ENCODE data around the gene GRPEL1. TPM values are rescaled to one million over a fixed set of nuclear protein-coding genes. Genes with fewer than 3 reads are reported as not detected.

Gene GRPEL1
- total and polyA plus RNA-seq, 2 experiments from 2014 or later, result 27.4 to 112 TPM

GRCh38 chr4:7020856-7021255 lies 47.0 kb downstream of the GRPEL1 start:
- Histone ChIP-seq H3K27ac (ENCODE audit: low read depth) (no peak overlapping the region), H3K4me3 (no peak overlapping the region), H2AFZ (no peak overlapping the region), H3F3A (replicated peaks; ENCODE audit: low read depth) (no peaks in the 10 kb centered on the region), H3K79me2 (replicated peaks; ENCODE audit: insufficient read depth) (peaks cover 6% of the 10 kb centered on the region), H3K27me3 (ENCODE audit: insufficient read depth) (no peaks in the 10 kb centered on the region), H3K9me2 (ENCODE audit: insufficient read depth) (no peaks in the 10 kb centered on the region), H4K20me1 (replicated peaks; ENCODE audit: insufficient read depth) (peaks cover 16% of the 10 kb centered on the region), H3K4me2 (no peak overlapping the region), H3K4me1 (ENCODE audit: insufficient read depth) (no peaks in the 10 kb centered on the region; the same call in 1 of the 2 replicates), H3K36me3 (ENCODE audit: insufficient read depth) (no peaks in the 10 kb centered on the region)
- H3K36me3 Mint-ChIP-seq (ENCODE audit: low read depth), result peaks cover 56% of the 10 kb centered on the region
- peaks cover 8% of the 10 kb centered on the region for H3K27me3 Mint-ChIP-seq (ENCODE audit: insufficient read depth, low read depth, poor library complexity)
- TF ChIP-seq ZNF114 (CRISPR knock-in tag; IDR thresholded peaks at IDR 0.05) (no peak), EZH2 (IDR thresholded peaks at IDR 0.05; ENCODE audit: low read depth, unreplicated experiment) (no peak), ETS1 (IDR thresholded peaks at IDR 0.05) (no peak), EZH2phosphoT487 (IDR thresholded peaks at IDR 0.05; ENCODE audit: unreplicated experiment) (no peak), JUNB (IDR thresholded peaks at IDR 0.05; ENCODE audit: unreplicated experiment) (no peak), NANOG (IDR thresholded peaks at IDR 0.05; ENCODE audit: borderline replicate concordance) (no peak), POLR2AphosphoS5 (IDR thresholded peaks at IDR 0.05; ENCODE audit: low read depth) (no peak)
- H3K4me1 Mint-ChIP-seq, result peaks cover 31% of the 10 kb centered on the region
- H3K9me3 Mint-ChIP-seq, result no peaks in the 10 kb centered on the region; the same call in 2 of the 3 replicates
- no peak overlapping the region for H3K4me3 Mint-ChIP-seq
- DNase-seq (ENCODE audit: low spot score) (no peak), ATAC-seq (no peak)
- H3K27ac Mint-ChIP-seq, result peak overlapping the region; percentile 72

- H3K4me2 ChIP-seq, result no peak overlapping the region
- H3K27me3 ChIP-seq (ENCODE audit: insufficient read depth), result no peaks in the 10 kb centered on the region
- no peaks in the 10 kb centered on the region for H3F3A ChIP-seq (replicated peaks; ENCODE audit: low read depth)
- no peaks in the 10 kb centered on the region for H3K4me1 ChIP-seq (ENCODE audit: insufficient read depth)
- H3K36me3 ChIP-seq (ENCODE audit: insufficient read depth), result no peaks in the 10 kb centered on the region
- H2AFZ ChIP-seq, result no peak overlapping the region
- Mint-ChIP-seq H3K36me3 (ENCODE audit: low read depth) (peaks cover 57% of the 10 kb centered on the region), H3K9me3 (no peaks in the 10 kb centered on the region; the same call in 2 of the 3 replicates), H3K4me3 (no peak overlapping the region), H3K4me1 (peaks cover 28% of the 10 kb centered on the region), H3K27ac (peak overlapping the region; percentile 72; the same call in 1 of the 2 replicates), H3K27me3 (ENCODE audit: insufficient read depth, low read depth, poor library complexity) (peaks cover 8% of the 10 kb centered on the region)
- H3K27ac ChIP-seq (ENCODE audit: low read depth), result no peak overlapping the region
- peak; percentile 62 for ATAC-seq
- DNase-seq (ENCODE audit: low spot score), result peak; percentile 65
- H3K79me2 ChIP-seq (replicated peaks; ENCODE audit: insufficient read depth), result peaks cover 6% of the 10 kb centered on the region
- TF ChIP-seq CTCF (conservative IDR thresholded peaks at IDR 0.05; ENCODE audit: low read depth in 2 of 2), result peak in 1 of 2 experiments; percentile 27; a peak in 1 of 4 replicates
- TF ChIP-seq ZNF114 (CRISPR knock-in tag; IDR thresholded peaks at IDR 0.05), result no peak
- H4K20me1 ChIP-seq (replicated peaks; ENCODE audit: insufficient read depth), result peaks cover 14% of the 10 kb centered on the region
- no peak overlapping the region for H3K4me3 ChIP-seq
- H3K9me2 ChIP-seq (ENCODE audit: insufficient read depth), result no peaks in the 10 kb centered on the region
Measured at GRCh38 chr4:7020290-7020689, 47.6 kb downstream of the GRPEL1 start.
